ENCODE data around the gene LIMD2.

GRCh38 chr17:63658366-63658765 lies 41.6 kb downstream of the LIMD2 start:
- TF ChIP-seq CTCF (IDR thresholded peaks at IDR 0.05; ENCODE audit: insufficient read depth, low read length) (no peak), POLR2AphosphoS5 (IDR thresholded peaks at IDR 0.05; ENCODE audit: low read depth) (no peak), SPI1 (IDR thresholded peaks at IDR 0.05; ENCODE audit: borderline replicate concordance, low read depth) (no peak)
- TF ChIP-seq, protein P1, sequence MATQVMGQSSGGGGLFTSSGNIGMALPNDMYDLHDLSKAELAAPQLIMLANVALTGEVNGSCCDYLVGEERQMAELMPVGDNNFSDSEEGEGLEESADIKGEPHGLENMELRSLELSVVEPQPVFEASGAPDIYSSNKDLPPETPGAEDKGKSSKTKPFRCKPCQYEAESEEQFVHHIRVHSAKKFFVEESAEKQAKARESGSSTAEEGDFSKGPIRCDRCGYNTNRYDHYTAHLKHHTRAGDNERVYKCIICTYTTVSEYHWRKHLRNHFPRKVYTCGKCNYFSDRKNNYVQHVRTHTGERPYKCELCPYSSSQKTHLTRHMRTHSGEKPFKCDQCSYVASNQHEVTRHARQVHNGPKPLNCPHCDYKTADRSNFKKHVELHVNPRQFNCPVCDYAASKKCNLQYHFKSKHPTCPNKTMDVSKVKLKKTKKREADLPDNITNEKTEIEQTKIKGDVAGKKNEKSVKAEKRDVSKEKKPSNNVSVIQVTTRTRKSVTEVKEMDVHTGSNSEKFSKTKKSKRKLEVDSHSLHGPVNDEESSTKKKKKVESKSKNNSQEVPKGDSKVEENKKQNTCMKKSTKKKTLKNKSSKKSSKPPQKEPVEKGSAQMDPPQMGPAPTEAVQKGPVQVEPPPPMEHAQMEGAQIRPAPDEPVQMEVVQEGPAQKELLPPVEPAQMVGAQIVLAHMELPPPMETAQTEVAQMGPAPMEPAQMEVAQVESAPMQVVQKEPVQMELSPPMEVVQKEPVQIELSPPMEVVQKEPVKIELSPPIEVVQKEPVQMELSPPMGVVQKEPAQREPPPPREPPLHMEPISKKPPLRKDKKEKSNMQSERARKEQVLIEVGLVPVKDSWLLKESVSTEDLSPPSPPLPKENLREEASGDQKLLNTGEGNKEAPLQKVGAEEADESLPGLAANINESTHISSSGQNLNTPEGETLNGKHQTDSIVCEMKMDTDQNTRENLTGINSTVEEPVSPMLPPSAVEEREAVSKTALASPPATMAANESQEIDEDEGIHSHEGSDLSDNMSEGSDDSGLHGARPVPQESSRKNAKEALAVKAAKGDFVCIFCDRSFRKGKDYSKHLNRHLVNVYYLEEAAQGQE (IDR thresholded peaks at IDR 0.05; ENCODE audit: insufficient replicate concordance, low read depth) = no peak

Measured in HL-60 (cell line).